K562 (cell line): Measurements from ENCODE around the gene E2F2. TPM values are rescaled to one million over a fixed set of nuclear protein-coding genes. Genes with fewer than 3 reads are reported as not detected.
A peak's percentile ranks its signal among the peaks of the same experiment; 100 is the strongest.

Experiments used
- SMAD4 ChIP-seq: fragments of 250-450 bp; sonication (Bioruptor Pico); conservative IDR thresholded peaks from 2 replicates; pipeline ENCODE4 v1.8.0; 2021; ENCODE audit warnings: inconsistent platforms, mild to moderate bottlenecking, moderate library complexity
- ZBTB11 ChIP-seq, 3 experiments: fragments of 200-800 bp in 1 of 3; fragments of 250-450 bp in 1 of 3; fragments of 450-650 bp in 1 of 3; sonication (Bioruptor Pico) in 1 of 3; sonication (Bioruptor generic) in 1 of 3; formaldehyde crosslinking in 1 of 3; IDR thresholded peaks; 2 replicates each; pipeline versions ENCODE4 v1.6.1 to v1.8.0; 2016 to 2022; ENCODE audit warnings: mild to moderate bottlenecking in 2 of 3, missing genetic modification characterization in 2 of 3, missing compliant biosample characterization in 1 of 3, moderate library complexity in 1 of 3
- ZNF175 ChIP-seq: fragments of 200-800 bp; sonication (Bioruptor generic); IDR thresholded peaks from 2 replicates; pipeline ENCODE4 v1.6.1; 2016; ENCODE audit warnings: low read depth, mild to moderate bottlenecking, missing genetic modification characterization, missing compliant biosample characterization
- polyA plus RNA-seq, 8 experiments: library from polyadenylated mRNA; depleted of rRNA in 4 of 8; stranded (reverse) in 5 of 8; unstranded in 3 of 8; fragments of >200 nt; fragmentation: Nextera tagmentation in 2 of 8; fragmentation: Illumina TruSeq in 1 of 8; extraction: Ambion mirVana in 2 of 8; extraction: Trizol in 1 of 8; gene quantifications; 2 replicates each; pipeline versions ENCODE4 v1.2.1 to v1.2.3, GENCODE V29; 2011 to 2014; ENCODE audit warnings: inconsistent platforms in 1 of 8, missing spikeins in 1 of 8
- total RNA-seq, 7 experiments: library from RNA; depleted of rRNA in 6 of 7; stranded (reverse); fragments of >200 nt in 6 of 7; fragmentation: Illumina TruSeq in 2 of 7; extraction: Trizol in 2 of 7; gene quantifications; 2 replicates each; pipeline versions ENCODE4 v1.2.1 to v1.2.3, GENCODE V29; 2011 to 2021; ENCODE audit warnings: low replicate concordance in 1 of 7
- TF ChIP-seq, protein P1 (sequence below): sonication (generic); formaldehyde crosslinking; IDR thresholded peaks from 2 replicates; pipeline ENCODE4 v1.4.0; 2020; ENCODE audit warnings: mild to moderate bottlenecking, missing genetic modification reagents
- TF ChIP-seq, protein P2 (sequence below), 2 experiments: fragments of 450-650 bp; IDR thresholded peaks; 2 replicates each; pipeline ENCODE4 v1.6.1; 2016; ENCODE audit warnings: mild to moderate bottlenecking in 2 of 2, borderline replicate concordance in 1 of 2, low read depth in 1 of 2, moderate library complexity in 1 of 2
- TF ChIP-seq, protein P3 (sequence below), 2 experiments: fragments of 150-350 bp in 1 of 2; IDR thresholded peaks; 2 replicates each; pipeline ENCODE4 v1.6.1; 2012 to 2016; ENCODE audit warnings: low read depth in 2 of 2, low read length in 2 of 2, mild to moderate bottlenecking in 1 of 2, moderate library complexity in 1 of 2

E2F2 gene
- total and polyA plus RNA-seq, 9 of the 15 experiments (the other 6 are each of a cell fraction or from before 2014, with no cell fraction given), result 3.1 to 25.3 (median 11.4) TPM

- TF ChIP-seq ZBTB11 (CRISPR knock-in tag; IDR thresholded peaks at IDR 0.05) (peak in 1 of 3 experiments; percentile 65; a peak in 1 of 6 replicates), ZNF175 (CRISPR knock-in tag) (no peak), SMAD4 (CRISPR knock-in tag) (peak; percentile 100)
- TF ChIP-seq, protein P1, sequence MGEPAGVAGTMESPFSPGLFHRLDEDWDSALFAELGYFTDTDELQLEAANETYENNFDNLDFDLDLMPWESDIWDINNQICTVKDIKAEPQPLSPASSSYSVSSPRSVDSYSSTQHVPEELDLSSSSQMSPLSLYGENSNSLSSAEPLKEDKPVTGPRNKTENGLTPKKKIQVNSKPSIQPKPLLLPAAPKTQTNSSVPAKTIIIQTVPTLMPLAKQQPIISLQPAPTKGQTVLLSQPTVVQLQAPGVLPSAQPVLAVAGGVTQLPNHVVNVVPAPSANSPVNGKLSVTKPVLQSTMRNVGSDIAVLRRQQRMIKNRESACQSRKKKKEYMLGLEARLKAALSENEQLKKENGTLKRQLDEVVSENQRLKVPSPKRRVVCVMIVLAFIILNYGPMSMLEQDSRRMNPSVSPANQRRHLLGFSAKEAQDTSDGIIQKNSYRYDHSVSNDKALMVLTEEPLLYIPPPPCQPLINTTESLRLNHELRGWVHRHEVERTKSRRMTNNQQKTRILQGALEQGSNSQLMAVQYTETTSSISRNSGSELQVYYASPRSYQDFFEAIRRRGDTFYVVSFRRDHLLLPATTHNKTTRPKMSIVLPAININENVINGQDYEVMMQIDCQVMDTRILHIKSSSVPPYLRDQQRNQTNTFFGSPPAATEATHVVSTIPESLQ, result peak; percentile 88; the same call in 1 of the 2 replicates
- TF ChIP-seq, protein P2, sequence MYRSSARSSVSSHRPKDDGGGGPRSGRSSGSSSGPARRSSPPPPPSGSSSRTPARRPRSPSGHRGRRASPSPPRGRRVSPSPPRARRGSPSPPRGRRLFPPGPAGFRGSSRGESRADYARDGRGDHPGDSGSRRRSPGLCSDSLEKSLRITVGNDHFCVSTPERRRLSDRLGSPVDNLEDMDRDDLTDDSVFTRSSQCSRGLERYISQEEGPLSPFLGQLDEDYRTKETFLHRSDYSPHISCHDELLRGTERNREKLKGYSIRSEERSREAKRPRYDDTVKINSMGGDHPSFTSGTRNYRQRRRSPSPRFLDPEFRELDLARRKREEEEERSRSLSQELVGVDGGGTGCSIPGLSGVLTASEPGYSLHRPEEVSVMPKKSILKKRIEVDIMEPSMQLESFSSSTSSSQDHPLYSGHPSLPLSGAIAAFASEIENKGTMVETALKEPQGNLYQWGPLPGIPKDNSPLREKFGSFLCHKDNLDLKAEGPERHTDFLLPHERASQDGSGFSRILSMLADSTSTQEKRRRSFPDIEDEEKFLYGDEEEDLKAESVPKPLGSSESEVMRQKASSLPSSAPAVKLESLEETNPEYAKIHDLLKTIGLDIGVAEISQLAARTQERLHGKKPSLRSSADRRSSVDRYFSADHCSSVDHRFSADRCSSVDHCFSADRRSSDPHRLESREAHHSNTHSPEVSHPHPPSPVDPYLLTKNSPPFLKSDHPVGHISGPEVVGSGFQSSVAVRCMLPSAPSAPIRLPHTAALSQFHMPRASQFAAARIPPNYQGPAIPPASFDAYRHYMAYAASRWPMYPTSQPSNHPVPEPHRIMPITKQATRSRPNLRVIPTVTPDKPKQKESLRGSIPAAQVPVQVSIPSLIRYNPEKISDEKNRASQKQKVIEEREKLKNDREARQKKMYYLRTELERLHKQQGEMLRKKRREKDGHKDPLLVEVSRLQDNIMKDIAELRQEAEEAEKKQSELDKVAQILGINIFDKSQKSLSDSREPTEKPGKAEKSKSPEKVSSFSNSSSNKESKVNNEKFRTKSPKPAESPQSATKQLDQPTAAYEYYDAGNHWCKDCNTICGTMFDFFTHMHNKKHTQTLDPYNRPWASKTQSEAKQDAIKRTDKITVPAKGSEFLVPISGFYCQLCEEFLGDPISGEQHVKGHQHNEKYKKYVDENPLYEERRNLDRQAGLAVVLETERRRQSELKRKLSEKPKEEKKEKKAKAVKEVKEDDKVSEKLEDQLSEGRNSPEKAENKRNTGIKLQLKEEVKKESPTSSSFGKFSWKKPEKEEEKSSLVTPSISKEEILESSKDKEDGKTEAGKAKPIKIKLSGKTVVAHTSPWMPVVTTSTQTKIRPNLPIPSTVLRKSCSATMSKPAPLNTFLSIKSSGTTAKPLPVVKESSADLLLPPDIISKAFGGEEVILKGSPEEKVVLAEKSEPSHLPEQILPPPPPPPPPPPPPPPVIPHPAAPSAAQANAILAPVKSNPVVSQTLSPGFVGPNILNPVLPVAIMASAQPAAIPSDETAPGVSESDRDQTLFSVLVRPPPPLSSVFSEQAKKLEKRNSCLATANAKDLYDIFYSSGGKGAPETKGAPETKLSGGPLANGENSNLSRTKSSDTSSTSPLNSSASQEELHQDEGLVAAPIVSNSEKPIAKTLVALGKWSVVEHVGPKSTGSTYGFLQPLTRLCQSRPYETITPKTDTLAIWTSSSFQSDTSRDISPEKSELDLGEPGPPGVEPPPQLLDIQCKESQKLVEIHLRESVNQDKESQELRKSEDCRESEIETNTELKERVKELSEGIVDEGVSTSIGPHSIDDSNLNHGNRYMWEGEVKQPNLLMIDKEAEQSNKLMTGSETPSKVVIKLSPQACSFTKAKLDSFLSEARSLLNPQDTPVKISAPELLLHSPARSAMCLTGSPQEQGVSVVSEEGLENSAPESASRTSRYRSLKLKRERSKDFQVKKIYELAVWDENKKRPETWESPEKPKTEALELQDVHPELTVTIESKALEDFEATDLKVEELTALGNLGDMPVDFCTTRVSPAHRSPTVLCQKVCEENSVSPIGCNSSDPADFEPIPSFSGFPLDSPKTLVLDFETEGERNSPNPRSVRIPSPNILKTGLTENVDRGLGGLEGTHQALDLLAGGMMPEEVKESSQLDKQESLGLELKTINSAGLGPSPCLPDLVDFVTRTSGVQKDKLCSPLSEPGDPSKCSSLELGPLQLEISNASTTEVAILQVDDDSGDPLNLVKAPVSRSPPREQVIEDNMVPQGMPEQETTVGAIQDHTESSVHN (IDR thresholded peaks at IDR 0.05; ENCODE audit: borderline replicate concordance in 1 of 2, low read depth in 1 of 2), result peak in 1 of 2 experiments; percentile 67; a peak in 2 of 4 replicates
- TF ChIP-seq, protein P3, sequence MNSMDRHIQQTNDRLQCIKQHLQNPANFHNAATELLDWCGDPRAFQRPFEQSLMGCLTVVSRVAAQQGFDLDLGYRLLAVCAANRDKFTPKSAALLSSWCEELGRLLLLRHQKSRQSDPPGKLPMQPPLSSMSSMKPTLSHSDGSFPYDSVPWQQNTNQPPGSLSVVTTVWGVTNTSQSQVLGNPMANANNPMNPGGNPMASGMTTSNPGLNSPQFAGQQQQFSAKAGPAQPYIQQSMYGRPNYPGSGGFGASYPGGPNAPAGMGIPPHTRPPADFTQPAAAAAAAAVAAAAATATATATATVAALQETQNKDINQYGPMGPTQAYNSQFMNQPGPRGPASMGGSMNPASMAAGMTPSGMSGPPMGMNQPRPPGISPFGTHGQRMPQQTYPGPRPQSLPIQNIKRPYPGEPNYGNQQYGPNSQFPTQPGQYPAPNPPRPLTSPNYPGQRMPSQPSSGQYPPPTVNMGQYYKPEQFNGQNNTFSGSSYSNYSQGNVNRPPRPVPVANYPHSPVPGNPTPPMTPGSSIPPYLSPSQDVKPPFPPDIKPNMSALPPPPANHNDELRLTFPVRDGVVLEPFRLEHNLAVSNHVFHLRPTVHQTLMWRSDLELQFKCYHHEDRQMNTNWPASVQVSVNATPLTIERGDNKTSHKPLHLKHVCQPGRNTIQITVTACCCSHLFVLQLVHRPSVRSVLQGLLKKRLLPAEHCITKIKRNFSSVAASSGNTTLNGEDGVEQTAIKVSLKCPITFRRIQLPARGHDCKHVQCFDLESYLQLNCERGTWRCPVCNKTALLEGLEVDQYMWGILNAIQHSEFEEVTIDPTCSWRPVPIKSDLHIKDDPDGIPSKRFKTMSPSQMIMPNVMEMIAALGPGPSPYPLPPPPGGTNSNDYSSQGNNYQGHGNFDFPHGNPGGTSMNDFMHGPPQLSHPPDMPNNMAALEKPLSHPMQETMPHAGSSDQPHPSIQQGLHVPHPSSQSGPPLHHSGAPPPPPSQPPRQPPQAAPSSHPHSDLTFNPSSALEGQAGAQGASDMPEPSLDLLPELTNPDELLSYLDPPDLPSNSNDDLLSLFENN (IDR thresholded peaks at IDR 0.05; ENCODE audit: low read depth in 2 of 2, low read length in 2 of 2), result peak in 1 of 2 experiments; percentile 69; a peak in 1 of 4 replicates
Observed at GRCh38 chr1:23558140-23558871, 27.3 kb upstream of the E2F2 start (continued).
